IPS-18c (cell line): Measurements from ENCODE around the gene TBX22.
"Not testable (repeated sequence)": the region's sequence is repeated elsewhere in the genome, so short reads cannot be mapped to it uniquely, and the experiment has no call there.

ENCODE experiments used
- H3K4me3 ChIP-seq: 2 replicates; pipeline ENCODE4 v1.7.0; 2013; ENCODE audit warnings: low read depth, mild to moderate bottlenecking, low read length, moderate library complexity; ENCODE audit not compliant: insufficient read depth
- H3K9me3 ChIP-seq: one replicate; pipeline ENCODE4 v1.6.1; 2013; ENCODE audit warnings: mild to moderate bottlenecking, low read length, moderate library complexity; ENCODE audit not compliant: control insufficient read depth, insufficient read depth

The TBX22 gene, protein sequence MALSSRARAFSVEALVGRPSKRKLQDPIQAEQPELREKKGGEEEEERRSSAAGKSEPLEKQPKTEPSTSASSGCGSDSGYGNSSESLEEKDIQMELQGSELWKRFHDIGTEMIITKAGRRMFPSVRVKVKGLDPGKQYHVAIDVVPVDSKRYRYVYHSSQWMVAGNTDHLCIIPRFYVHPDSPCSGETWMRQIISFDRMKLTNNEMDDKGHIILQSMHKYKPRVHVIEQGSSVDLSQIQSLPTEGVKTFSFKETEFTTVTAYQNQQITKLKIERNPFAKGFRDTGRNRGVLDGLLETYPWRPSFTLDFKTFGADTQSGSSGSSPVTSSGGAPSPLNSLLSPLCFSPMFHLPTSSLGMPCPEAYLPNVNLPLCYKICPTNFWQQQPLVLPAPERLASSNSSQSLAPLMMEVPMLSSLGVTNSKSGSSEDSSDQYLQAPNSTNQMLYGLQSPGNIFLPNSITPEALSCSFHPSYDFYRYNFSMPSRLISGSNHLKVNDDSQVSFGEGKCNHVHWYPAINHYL

GRCh38 chrX:80014141-80014940 is at the start of gene TBX22:
TSS of gene TBX22 (plus strand) at chrX:80014753. CDS start at chrX:80022270, 7,517 bp downstream.
- Histone ChIP-seq H3K4me3 (no peak within 1 kb of the TSS), H3K9me3 (no peaks in the 10 kb centered on the region)

DNA sequence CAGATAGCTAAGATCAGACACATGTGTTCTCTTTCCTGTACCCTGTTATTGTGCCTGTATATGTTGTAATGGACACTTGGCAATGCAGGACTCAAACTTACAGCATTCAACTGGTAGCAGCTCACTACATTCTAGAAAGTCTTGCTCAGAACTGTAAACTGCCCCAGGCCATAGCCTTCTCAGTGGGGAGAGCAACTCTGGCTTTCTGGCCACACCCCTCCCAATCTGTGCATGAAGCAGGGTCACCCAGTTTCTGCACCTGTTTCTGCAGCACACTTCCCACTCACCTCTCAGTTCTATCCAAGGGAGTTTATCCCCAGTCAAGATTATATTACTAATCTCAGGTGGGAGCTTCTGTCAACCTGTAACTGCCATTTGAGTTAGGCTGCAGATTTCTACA is 38.9 kb upstream of the TBX22 start:
- no peak overlapping the region for H3K4me3 ChIP-seq
- H3K9me3 ChIP-seq: peaks cover 2% of the 10 kb centered on the region

DNA sequence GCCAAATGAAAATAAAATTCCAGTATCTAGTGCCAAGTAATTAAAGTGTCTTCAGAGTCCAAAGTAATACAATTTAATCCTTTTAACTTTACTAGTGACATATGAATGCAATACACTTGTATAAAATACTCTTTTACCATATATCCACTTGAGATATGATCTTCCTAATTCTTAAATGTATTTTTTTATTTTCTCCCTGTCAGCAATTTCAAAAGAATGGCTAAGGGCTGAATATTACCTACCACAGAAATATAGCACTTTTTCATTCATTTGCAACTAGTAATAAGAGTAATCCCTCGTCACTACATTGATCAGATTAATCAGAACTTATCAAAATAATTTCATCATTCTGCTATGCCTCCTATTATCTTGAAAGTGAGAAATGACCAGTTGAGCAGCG is 10.1 kb upstream of the TBX22 start:
- H3K4me3 ChIP-seq: no peak overlapping the region
- H3K9me3 ChIP-seq: no peaks in the 10 kb centered on the region

DNA sequence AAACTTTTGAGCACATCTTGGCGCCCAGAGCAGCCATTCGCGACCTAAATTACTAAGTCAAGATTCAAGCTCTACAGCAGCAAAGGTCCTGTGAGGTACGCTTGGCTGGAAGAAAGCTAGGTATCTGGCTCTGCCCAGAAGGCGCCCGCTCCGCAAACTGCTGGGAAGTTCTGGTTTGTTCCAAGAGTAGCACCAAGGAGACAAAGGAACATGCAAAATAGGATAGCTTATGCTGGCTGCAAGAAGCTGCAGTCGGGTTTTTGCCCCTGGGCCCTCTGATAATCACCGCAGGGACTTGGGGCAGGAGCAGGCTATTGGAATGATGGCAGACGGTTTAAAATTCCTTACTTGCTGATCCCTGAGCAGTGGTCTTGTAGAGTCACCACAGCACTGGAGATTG is 3.0 kb upstream of the TBX22 start:
- Histone ChIP-seq H3K4me3 (no peak overlapping the region), H3K9me3 (no peaks in the 10 kb centered on the region)

- Histone ChIP-seq H3K4me3 (no peak overlapping the region), H3K9me3 (no peaks in the 10 kb centered on the region)
Observed at GRCh38 chrX:80016182-80016581, 1.6 kb downstream of the TBX22 start.

GRCh38 chrX:80021621-80022020 is 7.1 kb downstream of the TBX22 start:
- Histone ChIP-seq H3K9me3 (peaks cover 2% of the 10 kb centered on the region), H3K4me3 (peak overlapping the region; percentile 40; the same call in 1 of the 2 replicates)

GRCh38 chrX:80022363-80023031 is 7.9 kb downstream of the TBX22 start:
- H3K9me3 ChIP-seq: peaks cover 2% of the 10 kb centered on the region
- H3K4me3 ChIP-seq: peak overlapping the region; percentile 40

GRCh38 chrX:80026116-80026515 is 11.6 kb downstream of the TBX22 start:
- Histone ChIP-seq H3K9me3 (peaks cover 2% of the 10 kb centered on the region), H3K4me3 (no peak overlapping the region)

- H3K4me3 ChIP-seq, H3K9me3 ChIP-seq: not testable (repeated sequence)
Observed at GRCh38 chrX:80066156-80066555, 51.6 kb downstream of the TBX22 start.

DNA sequence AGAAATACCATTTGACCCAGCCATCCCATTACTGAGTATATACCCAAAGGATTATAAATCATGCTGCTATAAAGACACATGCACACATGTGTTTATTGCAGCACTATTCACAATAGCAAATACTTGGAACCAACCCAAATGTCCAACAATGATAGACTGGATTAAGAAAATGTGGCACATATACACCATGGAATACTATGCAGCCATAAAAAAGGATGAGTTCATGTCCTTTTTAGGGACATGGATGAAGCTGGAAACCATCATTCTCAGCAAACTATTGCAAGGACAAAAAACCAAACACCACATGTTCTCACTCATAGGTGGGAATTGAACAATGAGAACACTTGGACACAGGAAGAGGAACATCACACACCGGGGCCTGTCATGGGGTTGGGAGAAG is 61.1 kb downstream of the TBX22 start:
- H3K9me3 ChIP-seq, H3K4me3 ChIP-seq: not testable (repeated sequence)
